HG03097 (cell line): Measurements from ENCODE around the gene HSD3B7.
A peak's percentile ranks its signal among the peaks of the same experiment; 100 is the strongest.

Experiments used
- ATAC-seq: cut with Tn5 transposase; IDR thresholded peaks from one replicate; pipeline ENCODE4 v1.9.1; 2021; ENCODE audit not compliant: unreplicated experiment, low FRiP score

The HSD3B7 gene

GRCh38 chr16:30980959-30981358 lies 4.0 kb upstream of the HSD3B7 start:
- no peak for ATAC-seq

- no peak for ATAC-seq
Measured at GRCh38 chr16:30982548-30983288, 2.3 kb upstream of the HSD3B7 start.

- ATAC-seq = no peak
Measured at GRCh38 chr16:30983289-30983889, 1.6 kb upstream of the HSD3B7 start.

GRCh38 chr16:30983898-30984610 lies 953 bp upstream of the HSD3B7 start:
- ATAC-seq = no peak

DNA sequence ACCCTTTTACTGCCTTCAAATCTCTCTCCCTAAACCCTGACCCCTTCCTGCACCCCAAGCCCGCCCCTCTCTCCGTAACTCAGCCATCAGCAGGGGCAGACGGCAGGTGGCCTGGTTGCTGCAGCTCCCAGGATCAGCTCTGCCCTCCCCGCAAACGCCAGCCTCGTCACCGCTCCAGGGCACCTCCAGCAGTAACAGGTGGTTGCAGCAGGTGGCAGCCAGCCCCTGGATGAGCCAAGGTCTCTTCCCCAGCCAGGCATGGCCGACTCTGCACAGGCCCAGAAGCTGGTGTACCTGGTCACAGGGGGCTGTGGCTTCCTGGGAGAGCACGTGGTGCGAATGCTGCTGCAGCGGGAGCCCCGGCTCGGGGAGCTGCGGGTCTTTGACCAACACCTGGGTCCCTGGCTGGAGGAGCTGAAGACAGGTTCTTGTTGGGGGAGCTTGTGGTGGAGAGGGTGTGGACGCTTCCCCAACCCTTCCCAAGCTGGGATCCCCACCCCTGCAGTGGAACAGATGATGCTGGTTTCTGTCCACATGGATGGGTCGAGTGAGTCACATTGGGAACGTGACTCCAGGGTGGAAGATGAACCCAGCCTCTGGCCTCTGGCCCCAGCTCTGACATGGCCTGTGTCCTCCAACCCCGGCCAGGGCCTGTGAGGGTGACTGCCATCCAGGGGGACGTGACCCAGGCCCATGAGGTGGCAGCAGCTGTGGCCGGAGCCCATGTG lies 558 bp downstream of the HSD3B7 start:
- no peak for ATAC-seq

DNA sequence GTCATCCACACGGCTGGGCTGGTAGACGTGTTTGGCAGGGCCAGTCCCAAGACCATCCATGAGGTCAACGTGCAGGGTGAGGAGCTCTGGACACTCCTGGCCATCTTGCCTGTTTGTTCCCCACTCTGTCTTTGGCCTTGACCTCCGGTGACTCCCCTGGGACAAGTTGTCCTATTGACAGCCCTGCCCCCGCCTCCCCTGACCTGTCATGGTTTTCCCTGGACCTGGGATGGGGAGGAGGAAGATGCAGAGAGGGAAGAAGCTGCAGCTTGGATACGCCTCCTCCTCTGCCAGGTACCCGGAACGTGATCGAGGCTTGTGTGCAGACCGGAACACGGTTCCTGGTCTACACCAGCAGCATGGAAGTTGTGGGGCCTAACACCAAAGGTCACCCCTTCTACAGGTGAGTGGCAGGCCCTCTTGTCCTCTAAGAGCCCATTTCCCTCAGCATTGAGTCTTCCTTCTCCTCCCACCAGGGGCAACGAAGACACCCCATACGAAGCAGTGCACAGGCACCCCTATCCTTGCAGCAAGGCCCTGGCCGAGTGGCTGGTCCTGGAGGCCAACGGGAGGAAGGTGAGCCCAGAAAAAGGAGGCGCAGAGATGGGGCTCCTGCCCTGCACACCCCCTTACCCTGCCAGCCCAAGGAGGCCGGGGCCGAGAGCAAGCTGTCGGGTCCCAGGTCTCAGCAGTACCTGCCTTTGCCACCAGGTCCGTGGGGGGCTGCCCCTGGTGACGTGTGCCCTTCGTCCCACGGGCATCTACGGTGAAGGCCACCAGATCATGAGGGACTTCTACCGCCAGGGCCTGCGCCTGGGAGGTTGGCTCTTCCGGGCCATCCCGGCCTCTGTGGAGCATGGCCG lies 1.4 kb downstream of the HSD3B7 start:
- ATAC-seq = no peak

DNA sequence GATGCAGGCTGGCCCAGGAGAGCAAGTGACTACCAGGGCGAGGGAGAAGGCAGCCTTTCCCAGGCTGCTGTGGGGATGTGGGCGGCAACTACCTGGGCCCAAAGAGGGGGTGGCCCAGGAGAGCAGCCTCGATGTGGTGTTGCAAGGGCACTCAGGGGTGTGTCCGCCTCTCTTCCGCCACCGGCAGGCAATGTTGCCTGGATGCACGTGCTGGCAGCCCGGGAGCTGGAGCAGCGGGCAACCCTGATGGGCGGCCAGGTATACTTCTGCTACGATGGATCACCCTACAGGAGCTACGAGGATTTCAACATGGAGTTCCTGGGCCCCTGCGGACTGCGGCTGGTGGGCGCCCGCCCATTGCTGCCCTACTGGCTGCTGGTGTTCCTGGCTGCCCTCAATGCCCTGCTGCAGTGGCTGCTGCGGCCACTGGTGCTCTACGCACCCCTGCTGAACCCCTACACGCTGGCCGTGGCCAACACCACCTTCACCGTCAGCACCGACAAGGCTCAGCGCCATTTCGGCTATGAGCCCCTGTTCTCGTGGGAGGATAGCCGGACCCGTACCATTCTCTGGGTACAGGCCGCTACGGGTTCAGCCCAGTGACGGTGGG lies 2.7 kb downstream of the HSD3B7 start:
- ATAC-seq = no peak

DNA sequence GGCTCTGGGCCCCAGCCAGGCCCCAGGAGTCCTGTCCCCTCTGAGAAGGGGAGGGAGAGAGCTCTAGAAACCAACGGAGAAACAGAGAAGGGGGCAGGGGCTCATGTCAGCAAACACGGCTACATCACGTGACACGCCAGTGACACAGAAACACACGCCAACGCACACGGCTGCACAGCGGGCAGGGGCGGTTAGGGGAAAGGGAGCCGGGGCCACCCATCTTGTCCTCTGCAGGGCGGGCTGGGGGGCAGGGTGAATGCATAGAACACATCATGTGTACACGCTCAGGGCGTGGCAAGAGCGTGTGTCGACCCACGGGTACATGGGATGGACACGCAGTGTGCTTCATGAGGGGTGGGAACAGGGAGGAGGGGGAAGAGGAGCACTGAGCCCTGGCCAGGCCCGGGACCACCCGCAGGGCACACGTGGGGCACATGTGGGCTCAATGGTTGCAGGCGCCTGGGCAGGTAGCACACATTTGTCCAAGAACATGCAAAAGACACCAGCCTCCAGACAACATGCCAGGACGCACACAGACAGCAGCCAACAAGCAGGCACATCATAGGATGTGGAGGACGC lies 4.6 kb downstream of the HSD3B7 start:
- no peak for ATAC-seq

DNA sequence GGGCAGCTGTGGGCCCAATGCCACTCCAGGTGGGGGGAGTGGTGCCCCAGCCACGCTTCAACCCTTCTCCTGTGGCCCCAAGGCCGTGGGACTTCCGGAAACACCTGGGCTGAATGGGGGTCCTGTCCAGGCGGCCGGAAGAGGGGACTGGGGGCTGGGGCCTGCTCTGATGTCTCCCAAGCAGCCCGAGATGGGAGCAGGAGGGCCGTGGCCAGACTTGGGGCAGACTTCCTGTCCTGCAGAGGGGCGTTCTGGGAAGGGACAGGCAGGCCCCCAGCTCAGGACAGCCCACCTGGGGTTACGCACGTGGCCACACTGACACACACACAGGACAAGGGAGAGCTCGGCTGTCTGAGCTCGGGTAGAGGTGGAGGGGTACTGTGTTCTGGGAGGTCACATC lies 5.1 kb downstream of the HSD3B7 start:
- ATAC-seq = no peak

DNA sequence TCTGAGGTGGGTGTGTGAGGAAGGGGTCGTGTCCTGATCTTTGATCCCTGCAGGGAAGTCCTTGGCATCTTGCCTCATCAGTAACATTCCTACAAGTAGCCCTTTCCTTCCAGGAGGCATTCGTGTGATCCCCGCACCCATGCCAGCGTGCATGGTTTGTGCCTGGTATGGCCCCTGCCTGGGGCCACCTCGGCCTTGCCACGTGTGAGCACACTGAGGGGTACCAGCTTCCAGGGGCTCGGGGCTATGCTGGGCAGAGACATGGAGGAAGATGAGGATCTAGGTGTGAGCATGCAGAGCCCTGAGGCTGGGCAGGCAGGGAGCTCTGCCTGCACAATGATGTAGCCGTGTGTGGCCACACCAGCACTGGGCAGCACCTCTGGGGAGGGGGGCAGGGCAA lies 6.0 kb downstream of the HSD3B7 start:
- no peak for ATAC-seq

GRCh38 chr16:30992276-30992780 lies 7.3 kb downstream of the HSD3B7 start:
- ATAC-seq = no peak

- ATAC-seq = no peak
Measured at GRCh38 chr16:30992931-30993816, 8.2 kb downstream of the HSD3B7 start.

DNA sequence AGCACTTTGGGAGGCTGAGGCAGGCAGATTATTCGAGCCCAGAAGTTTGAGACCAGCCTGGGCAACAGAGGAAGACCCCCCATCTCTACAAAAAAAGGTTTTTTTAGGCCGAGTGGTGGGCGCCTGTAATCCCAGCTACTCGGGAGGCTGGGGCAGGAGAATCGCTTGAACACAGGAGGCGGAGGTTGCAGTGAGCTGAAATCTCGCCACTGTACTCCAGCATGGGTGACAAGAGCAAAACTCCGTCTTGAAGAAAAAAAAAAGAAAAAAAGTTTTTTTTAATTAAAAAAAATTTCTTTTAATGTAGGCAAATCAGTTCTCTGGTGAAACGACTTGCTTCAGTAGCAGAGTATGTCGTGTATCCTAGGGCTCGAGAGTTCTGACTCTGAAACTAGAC lies 10.9 kb downstream of the HSD3B7 start:
- no peak for ATAC-seq

- ATAC-seq = no peak
Measured at GRCh38 chr16:30996324-30996984, 11.4 kb downstream of the HSD3B7 start.

DNA sequence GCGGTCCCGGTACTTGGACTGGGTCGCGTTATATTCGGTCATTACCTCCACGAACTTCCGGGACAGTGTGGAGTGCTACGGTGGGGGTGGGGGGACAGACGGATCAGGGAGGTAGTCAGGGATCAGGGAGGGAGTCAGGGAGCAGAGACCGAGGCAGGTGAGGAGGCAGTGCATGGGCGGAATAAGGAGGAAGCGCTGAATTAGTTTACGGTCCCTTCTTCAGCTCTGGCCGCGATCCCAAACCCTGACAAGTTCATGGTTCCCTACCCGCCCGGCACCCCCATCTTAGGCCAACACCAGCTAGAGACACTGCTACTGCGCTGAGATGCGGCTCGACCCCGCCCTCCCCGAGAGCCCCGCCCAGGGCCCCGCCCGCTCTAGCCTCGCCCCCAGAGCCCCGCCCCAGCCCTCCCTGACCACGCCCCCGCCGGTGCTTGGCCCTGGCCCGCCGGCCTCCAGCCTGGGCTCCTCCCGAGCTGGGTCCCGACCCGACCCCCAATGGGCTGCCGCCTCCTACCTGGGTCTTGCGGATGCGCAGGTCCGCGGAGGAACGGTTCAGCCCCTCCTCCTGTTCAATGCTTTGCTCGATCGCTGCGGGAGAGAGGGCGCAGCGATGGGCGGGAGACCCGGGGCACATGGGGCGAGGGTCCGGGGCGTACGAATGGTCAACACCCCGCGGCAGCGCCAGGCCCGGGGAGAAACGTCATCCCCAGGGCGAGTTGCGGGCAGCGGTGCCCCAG lies 12.1 kb downstream of the HSD3B7 start:
- ATAC-seq = peak; percentile 73

- no peak for ATAC-seq
Measured at GRCh38 chr16:30997725-30998711, 13.0 kb downstream of the HSD3B7 start.
